ENCODE measurements around the gene HOXA13. TPM values are rescaled to one million over a fixed set of nuclear protein-coding genes. Genes with fewer than 3 reads are reported as not detected.

HOXA13 gene
- total and polyA plus RNA-seq, 10 of the 15 experiments (the other 5 are each of a cell fraction or from before 2014, with no cell fraction given), result not detected

DNA sequence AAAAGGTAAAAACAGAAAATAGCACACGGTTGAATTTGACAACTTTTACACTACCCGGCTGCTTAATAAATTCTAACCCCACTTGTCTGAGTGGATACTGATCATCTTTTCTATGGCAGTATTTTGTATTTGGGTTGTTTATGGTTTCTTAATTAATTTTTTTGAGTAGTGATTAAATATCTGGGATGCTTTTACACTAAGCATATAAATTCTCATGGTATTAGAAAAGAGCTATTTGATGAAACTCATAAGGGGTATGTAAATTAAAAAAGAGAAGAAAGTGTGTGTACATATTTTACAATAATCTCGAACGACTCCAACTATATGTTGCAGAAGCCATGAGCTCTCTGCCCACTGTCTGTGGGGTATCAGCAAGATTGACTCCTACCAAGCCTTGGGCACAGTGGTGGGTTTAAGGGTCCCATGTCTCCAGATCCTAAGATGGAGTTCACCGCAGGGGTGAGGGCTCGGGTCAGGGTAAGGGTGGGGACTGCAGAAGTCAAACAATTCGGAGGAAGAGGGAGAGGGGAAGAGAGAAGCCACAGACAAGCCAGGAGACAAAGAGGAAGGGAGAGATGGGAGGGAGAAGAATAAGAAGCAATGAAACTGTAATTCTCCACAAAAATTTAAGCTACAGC is 7.6 kb upstream of the HOXA13 start:
- H3K27me3 ChIP-seq (replicated peaks in 1 of 2; ENCODE audit: control insufficient read depth in 2 of 2, insufficient read depth in 2 of 2, low read length in 1 of 2), result peaks cover 11 to 36% of the 10 kb centered on the region in 2 experiments
- ChIA-PET CTCF (interaction anchor here (0.6 to 4.1 kb wide), 5 partner anchors 12 to 714 kb away, joined by 4 to 23 read pairs (median 5); no protein-coding TSS in a partner anchor), SMC1A (ENCODE audit: uncharacterized antibody, unreplicated experiment) (interaction anchor here (0.5 to 1.4 kb wide), 3 partner anchors 15 to 627 kb away, joined by 3 read pairs; no protein-coding TSS in a partner anchor), RAD21 (ENCODE audit: unreplicated experiment) (interaction anchor here (1.4 kb wide), 1 partner anchor 11 kb away, joined by 5 read pairs; no protein-coding TSS in a partner anchor), POLR2A (no interaction called here)
- ATAC-seq (no peak), FAIRE-seq (no peak), DNase-seq (ENCODE audit: low read depth, low spot score) (no peak)
- TF ChIP-seq POLR2A (IDR thresholded peaks at IDR 0.05; ENCODE audit: low read depth, low read length) (no peak), WRNIP1 (IDR thresholded peaks at IDR 0.05; ENCODE audit: borderline replicate concordance, low read depth, low read length) (no peak), MEF2B (IDR thresholded peaks at IDR 0.05; ENCODE audit: partially characterized antibody, poor library complexity, severe bottlenecking) (no peak), EGR1 (IDR thresholded peaks at IDR 0.05; ENCODE audit: borderline replicate concordance in 1 of 2, low read depth in 2 of 2, low read length in 2 of 2) (no peak), SPI1 (IDR thresholded peaks at IDR 0.05; ENCODE audit: borderline replicate concordance, insufficient read depth, low read depth, low read length) (no peak), PBX3 (IDR thresholded peaks at IDR 0.05; ENCODE audit: insufficient replicate concordance, low read depth, low read length) (no peak), YY1 (IDR thresholded peaks at IDR 0.05; ENCODE audit: low read depth, low read length) (no peak), RELA (IDR thresholded peaks at IDR 0.05; ENCODE audit: borderline replicate concordance, partially characterized antibody) (no peak), ZZZ3 (IDR thresholded peaks at IDR 0.05; ENCODE audit: control insufficient read depth, insufficient read length, low read depth) (no peak), ATF7 (IDR thresholded peaks at IDR 0.05; ENCODE audit: low read depth) (no peak), CBX3 (IDR thresholded peaks at IDR 0.05; ENCODE audit: borderline replicate concordance, low read depth) (no peak), SKIL (IDR thresholded peaks at IDR 0.05; ENCODE audit: low read depth, poor library complexity, severe bottlenecking) (no peak)
- H3K36me3 ChIP-seq (ENCODE audit: control insufficient read depth in 2 of 2, insufficient read depth in 2 of 2, low read length in 1 of 2), result no peaks in the 10 kb centered on the region
- H3K27ac ChIP-seq (ENCODE audit: control insufficient read depth, insufficient read depth), result no peak overlapping the region
- no peak overlapping the region for H3K9ac ChIP-seq (ENCODE audit: control insufficient read depth, insufficient read depth, low read length)
- in situ Hi-C loops (cut with MboI) (no loop called here), intact Hi-C loops (cut with micrococcal nuclease; ENCODE audit: unreplicated experiment) (no loop called here)
- no TSS peak for BruUV-seq (replicated peaks)
- no peaks in the 10 kb centered on the region for H3K79me2 ChIP-seq (ENCODE audit: control insufficient read depth, insufficient read depth, low read length)
- H3K4me1 ChIP-seq (ENCODE audit: control insufficient read depth, insufficient read depth, low read length), result no peaks in the 10 kb centered on the region
- H4K20me1 ChIP-seq (ENCODE audit: control insufficient read depth, insufficient read depth), result no peaks in the 10 kb centered on the region
- H3K4me3 ChIP-seq, result no peak overlapping the region
- no peak overlapping the region for H2AFZ ChIP-seq (ENCODE audit: control insufficient read depth, low read depth, low read length)
- no peaks in the 10 kb centered on the region for H3K9me3 ChIP-seq (replicated peaks; ENCODE audit: control insufficient read depth, insufficient read depth, low read length)
- 16% methylated on average over 7 of the region's 7 CpGs for WGBS (ENCODE audit: insufficient coverage, insufficient replicate concordance, low lambda C conversion rate, missing lambda C conversion rate)
- no peak overlapping the region for H3K4me2 ChIP-seq (ENCODE audit: control insufficient read depth, insufficient read depth)
